Thyroid gland (tissue), 4 donors: ENCODE measurements around the gene CCDC154. TPM values are rescaled to one million over a fixed set of nuclear protein-coding genes. Genes with fewer than 3 reads are reported as not detected.
"Not testable (repeated sequence)": the region's sequence is repeated elsewhere in the genome, so short reads cannot be mapped to it uniquely, and the experiment has no call there.

Experiments used
- DNase-seq, 2 donors: peaks; one replicate each; pipeline ENCODE4 v3.0.0-alpha.2; 2019
- H3K27ac ChIP-seq, 3 donors: fragments of 200-600 bp; sonication (generic); 1 replicate in 2 of 3; 2 replicates in 1 of 3; pipeline ENCODE4 v1.5.1; 2016 to 2019; ENCODE audit warnings: mild to moderate bottlenecking in 1 of 3, moderate library complexity in 1 of 3
- H3K27me3 ChIP-seq: fragments of 200-600 bp; sonication (generic); one replicate; pipeline ENCODE4 v1.5.1; 2019
- H3K36me3 ChIP-seq, 2 donors: fragments of 200-600 bp; sonication (generic); one replicate each; pipeline ENCODE4 v1.5.1; 2016 to 2019
- H3K4me1 ChIP-seq, 2 donors: fragments of 200-600 bp; sonication (generic); one replicate each; pipeline ENCODE4 v1.5.1; 2017 to 2019
- H3K4me3 ChIP-seq, 3 donors: fragments of 200-600 bp; sonication (generic); replicated peaks in 1 of 3; 1 replicate in 2 of 3; 2 replicates in 1 of 3; pipeline ENCODE4 v1.5.1; 2016; ENCODE audit warnings: mild to moderate bottlenecking in 1 of 3
- H3K9me3 ChIP-seq: fragments of 200-600 bp; sonication (generic); one replicate; pipeline ENCODE4 v1.5.1; 2017
- POLR2A ChIP-seq, 2 donors: fragments of 450-650 bp; IDR thresholded peaks; one replicate each; pipeline ENCODE4 v1.6.1; 2017; ENCODE audit warnings: antibody characterized with exemption in 2 of 2, mild to moderate bottlenecking in 2 of 2, moderate library complexity in 1 of 2
- WGBS, 2 donors: methylation state at CpG; one replicate each; pipeline ENCODE4 v1.1.5; 2017; 5-methylcytosine and 5-hydroxymethylcytosine counted together
- intact Hi-C: fragments of 100-400 bp; cut with DNase I; formaldehyde crosslinking; loops from one replicate; pipeline ENCODE4 v1.15.1; 2023
- total RNA-seq, 4 donors: library from RNA; depleted of rRNA; stranded (reverse); fragments of >200 nt; gene quantifications; one replicate each; pipeline ENCODE4 v1.2.3, GENCODE V29; 2016
- TF ChIP-seq, protein P1 (sequence below), 6 experiments: fragments of 200-600 bp in 3 of 6; fragments of 450-650 bp in 3 of 6; sonication (generic) in 3 of 6; IDR thresholded peaks; one replicate each; pipeline ENCODE4 v1.5.1; 2016 to 2019; ENCODE audit warnings: antibody characterized with exemption in 6 of 6, mild to moderate bottlenecking in 2 of 6, inconsistent platforms in 1 of 6, moderate library complexity in 1 of 6

The CCDC154 gene
- total RNA-seq, 4 donors from 2014 or later, result 0.27 to 1.6 (median 0.99) TPM

DNA sequence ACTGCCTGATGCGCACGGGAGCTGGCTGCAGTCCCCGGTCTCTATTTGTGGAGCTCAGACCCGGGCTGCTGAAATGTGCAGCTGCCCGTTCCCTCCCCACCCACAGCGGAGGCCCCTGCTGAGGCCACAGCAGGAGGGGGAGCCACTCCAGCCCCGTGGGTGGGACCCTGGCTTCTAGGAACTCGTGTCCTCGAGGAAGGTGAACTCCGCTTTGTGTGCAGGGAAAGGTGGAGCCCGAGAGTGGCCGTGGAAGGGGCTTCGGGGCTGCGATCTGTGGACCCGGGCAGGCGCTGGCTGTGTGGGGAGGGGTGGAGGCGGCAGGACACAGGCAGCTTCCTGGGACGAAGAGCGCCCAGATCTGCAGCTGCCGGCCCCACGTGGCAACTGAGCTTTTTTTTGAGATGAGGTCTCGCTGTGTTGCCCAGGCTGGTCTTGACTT, 2.9 kb downstream of the CCDC154 start:
- TF ChIP-seq, protein P1, sequence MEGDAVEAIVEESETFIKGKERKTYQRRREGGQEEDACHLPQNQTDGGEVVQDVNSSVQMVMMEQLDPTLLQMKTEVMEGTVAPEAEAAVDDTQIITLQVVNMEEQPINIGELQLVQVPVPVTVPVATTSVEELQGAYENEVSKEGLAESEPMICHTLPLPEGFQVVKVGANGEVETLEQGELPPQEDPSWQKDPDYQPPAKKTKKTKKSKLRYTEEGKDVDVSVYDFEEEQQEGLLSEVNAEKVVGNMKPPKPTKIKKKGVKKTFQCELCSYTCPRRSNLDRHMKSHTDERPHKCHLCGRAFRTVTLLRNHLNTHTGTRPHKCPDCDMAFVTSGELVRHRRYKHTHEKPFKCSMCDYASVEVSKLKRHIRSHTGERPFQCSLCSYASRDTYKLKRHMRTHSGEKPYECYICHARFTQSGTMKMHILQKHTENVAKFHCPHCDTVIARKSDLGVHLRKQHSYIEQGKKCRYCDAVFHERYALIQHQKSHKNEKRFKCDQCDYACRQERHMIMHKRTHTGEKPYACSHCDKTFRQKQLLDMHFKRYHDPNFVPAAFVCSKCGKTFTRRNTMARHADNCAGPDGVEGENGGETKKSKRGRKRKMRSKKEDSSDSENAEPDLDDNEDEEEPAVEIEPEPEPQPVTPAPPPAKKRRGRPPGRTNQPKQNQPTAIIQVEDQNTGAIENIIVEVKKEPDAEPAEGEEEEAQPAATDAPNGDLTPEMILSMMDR (IDR thresholded peaks at IDR 0.05), result no peak
- TF ChIP-seq POLR2A (IDR thresholded peaks at IDR 0.05), result no peak
- Histone ChIP-seq H3K27me3 (no peaks in the 10 kb centered on the region), H3K4me3 (no peak overlapping the region), H3K4me1 (peaks cover 0 to 10% of the 10 kb centered on the region in 2 donors), H3K9me3 (no peaks in the 10 kb centered on the region), H3K36me3 (peaks cover 7 to 10% of the 10 kb centered on the region in 2 donors), H3K27ac (no peak overlapping the region)
- DNase-seq, result no peak
- 75 to 84% methylated on average over 15 to 22 of the region's 22 CpGs for WGBS, 2 donors
- intact Hi-C loops, result no loop called here

DNA sequence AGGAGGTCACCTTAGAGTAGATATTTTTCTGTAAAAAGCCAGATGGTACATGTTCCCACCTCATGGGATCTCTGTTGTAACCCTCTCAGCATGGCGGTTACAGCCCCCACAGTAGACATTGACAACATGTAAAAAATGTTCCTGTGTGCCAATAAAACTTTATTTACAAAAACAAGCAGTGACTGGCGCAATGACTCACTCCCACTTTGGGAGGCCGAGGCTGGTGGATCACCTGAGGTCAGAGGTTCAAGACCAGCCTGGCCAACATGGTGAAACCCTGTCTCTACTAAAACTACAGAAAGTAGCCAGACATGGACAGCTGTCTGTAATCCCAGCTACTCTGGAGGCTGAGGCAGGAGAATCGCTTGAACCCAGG, 4.7 kb downstream of the CCDC154 start:
- H3K27ac ChIP-seq, DNase-seq, H3K9me3 ChIP-seq, H3K27me3 ChIP-seq, H3K4me1 ChIP-seq, H3K36me3 ChIP-seq, intact Hi-C loops, H3K4me3 ChIP-seq: not testable (repeated sequence)
- 95 to 98% methylated on average over 3 to 4 of the region's 4 CpGs for WGBS, 2 donors

DNA sequence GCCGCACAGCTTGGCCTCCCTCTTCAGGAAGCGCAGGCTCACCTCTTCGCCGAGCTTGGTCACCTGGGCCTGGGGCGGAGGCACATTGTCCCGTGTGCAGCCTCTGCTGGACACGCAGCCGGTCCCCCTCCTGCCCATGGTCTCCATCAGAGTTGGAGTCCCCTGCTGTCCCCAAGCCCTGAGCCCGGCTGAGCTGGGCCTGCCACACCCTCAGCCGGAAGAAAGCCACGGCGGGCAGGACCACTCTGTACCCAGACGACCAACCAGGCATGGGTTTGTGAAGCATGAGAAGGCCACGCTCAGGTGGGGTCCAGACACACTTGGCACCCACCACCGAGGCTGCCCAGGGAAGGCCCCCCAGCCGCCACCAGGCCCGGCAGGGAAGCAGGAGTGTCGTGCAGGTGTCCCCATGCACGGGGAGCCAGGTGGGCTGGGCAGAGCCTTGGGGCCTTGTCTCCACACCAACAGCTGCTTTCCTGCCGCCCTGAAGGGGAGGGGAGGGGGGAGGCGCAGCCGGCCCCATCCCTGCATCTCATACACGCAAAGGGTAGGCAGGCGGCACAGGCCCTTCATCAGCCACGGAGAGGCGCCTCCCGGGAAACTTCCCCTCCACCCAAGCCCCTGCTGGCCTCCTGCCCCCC, 5.2 kb downstream of the CCDC154 start:
- H3K9me3 ChIP-seq, result no peaks in the 10 kb centered on the region
- no peak overlapping the region for H3K27ac ChIP-seq
- H3K36me3 ChIP-seq, result no peaks in the 10 kb centered on the region
- intact Hi-C loops, result no loop called here
- DNase-seq, result no peak
- no peak overlapping the region for H3K4me3 ChIP-seq
- WGBS, 2 donors, result 72 to 80% methylated on average over 18 of the region's 27 CpGs
- TF ChIP-seq, protein P1 (IDR thresholded peaks at IDR 0.05), result no peak
- TF ChIP-seq POLR2A (IDR thresholded peaks at IDR 0.05), result no peak
- H3K4me1 ChIP-seq, result peaks cover 0 to 10% of the 10 kb centered on the region in 2 donors
- H3K27me3 ChIP-seq, result no peaks in the 10 kb centered on the region

DNA sequence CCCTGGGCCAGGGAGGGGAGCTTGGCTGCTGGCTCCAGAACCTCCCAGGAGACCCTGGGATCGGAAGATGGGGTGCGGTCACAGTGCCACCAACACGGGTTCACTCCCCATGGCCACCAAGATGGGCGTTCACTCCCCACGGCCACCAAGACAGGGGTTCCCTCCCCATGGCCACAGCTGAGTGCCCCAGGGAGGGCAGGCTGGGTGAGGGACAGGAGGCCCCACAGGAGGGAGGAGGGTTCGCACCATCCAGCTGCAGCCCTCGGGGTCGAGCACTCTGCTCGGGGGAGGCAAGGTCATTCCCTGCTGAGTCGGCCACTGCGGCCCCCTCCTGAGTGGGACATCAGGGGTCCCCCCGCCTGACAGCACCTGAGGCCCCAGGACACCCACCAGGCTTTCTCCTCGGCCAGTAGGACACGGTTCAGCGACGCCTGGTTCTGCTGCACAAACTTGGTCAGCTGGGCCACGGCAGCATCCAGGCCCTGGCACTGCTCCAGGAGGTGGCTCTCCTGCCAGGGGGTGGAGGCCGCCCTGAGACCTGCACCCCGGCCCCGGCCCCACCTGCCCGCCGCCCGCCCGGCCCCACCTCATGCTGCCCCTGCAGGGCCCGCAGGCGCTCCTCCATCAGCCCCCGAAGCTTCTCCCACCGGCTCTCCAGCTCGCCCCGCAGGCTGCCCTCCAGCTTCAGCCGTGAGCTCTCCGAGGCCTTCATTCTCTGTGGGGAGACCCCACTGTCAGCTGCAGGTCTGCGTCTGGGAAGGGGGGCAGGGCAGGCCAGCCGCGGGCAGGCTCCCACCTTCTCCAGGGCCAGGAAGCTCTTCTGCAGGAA, 5.9 kb downstream of the CCDC154 start:
- Histone ChIP-seq H3K36me3 (no peaks in the 10 kb centered on the region), H3K4me3 (no peak overlapping the region), H3K4me1 (peaks cover 0 to 10% of the 10 kb centered on the region in 2 donors), H3K27me3 (no peaks in the 10 kb centered on the region), H3K9me3 (no peaks in the 10 kb centered on the region), H3K27ac (no peak overlapping the region)
- TF ChIP-seq POLR2A (IDR thresholded peaks at IDR 0.05), result no peak
- TF ChIP-seq, protein P1 (IDR thresholded peaks at IDR 0.05), result no peak
- intact Hi-C loops, result no loop called here
- 48% methylated on average over 15 of the region's 35 CpGs; no CpG with 5 or more reads in 1 of the 2 donors for WGBS, 2 donors
- peak; percentile 81 for DNase-seq

DNA sequence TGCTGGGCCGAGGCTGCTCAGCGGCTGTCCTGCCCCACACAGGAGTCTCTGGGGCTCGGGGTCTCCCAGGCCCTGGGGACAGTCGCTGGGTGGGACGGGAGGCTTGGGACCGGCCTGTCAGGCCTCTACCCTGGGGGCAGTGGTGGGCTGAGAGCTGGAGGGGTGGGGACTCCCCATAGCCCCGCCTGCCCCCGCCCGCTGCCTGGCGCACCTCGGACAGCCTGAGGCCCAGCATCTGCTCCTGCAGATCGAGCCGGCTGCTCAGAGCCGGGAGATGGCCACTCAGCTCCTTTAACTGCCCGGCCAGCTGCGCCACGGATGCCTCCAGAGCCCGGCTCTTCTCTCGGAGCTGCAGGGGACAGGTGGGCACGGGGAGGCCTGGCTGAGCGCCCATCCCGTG, 6.8 kb downstream of the CCDC154 start:
- Histone ChIP-seq H3K9me3 (no peaks in the 10 kb centered on the region), H3K4me1 (peaks cover 0 to 10% of the 10 kb centered on the region in 2 donors), H3K27me3 (no peaks in the 10 kb centered on the region), H3K27ac (no peak overlapping the region), H3K36me3 (no peaks in the 10 kb centered on the region), H3K4me3 (no peak overlapping the region)
- TF ChIP-seq, protein P1 (IDR thresholded peaks at IDR 0.05), result no peak
- no peak for TF ChIP-seq POLR2A (IDR thresholded peaks at IDR 0.05)
- no peak for DNase-seq
- intact Hi-C loops, result no loop called here
- 96% methylated on average over 4 of the region's 22 CpGs; no CpG with 5 or more reads in 1 of the 2 donors for WGBS, 2 donors
